H9 (cell line): ENCODE results near the gene ADAMTSL3. TPM values are rescaled to one million over a fixed set of nuclear protein-coding genes. Genes with fewer than 3 reads are reported as not detected.

Source experiments
- DNase-seq: peaks from one replicate; pipeline ENCODE4 v3.0.0-alpha.2; 2017
- H2AFZ ChIP-seq: one replicate; pipeline ENCODE4 v1.6.1; 2013; ENCODE audit warnings: mild to moderate bottlenecking, low read length, control low read depth, moderate library complexity
- H2AK5ac ChIP-seq: 2 replicates; pipeline ENCODE4 v1.6.1; 2013; ENCODE audit warnings: low read length, control low read depth, mixed read lengths; ENCODE audit not compliant: insufficient read length
- H2BK120ac ChIP-seq: one replicate; pipeline ENCODE4 v1.6.1; 2013; ENCODE audit warnings: low read depth, mild to moderate bottlenecking, low read length, control low read depth, inconsistent platforms; ENCODE audit not compliant: poor library complexity, severe bottlenecking
- H2BK12ac ChIP-seq: 2 replicates; pipeline ENCODE4 v1.6.1; 2013; ENCODE audit warnings: low read length, control low read depth, mixed read lengths, low read depth; ENCODE audit not compliant: insufficient read length
- H2BK15ac ChIP-seq: 2 replicates; pipeline ENCODE4 v1.6.1; 2013; ENCODE audit warnings: low read depth, low read length, control low read depth
- H2BK20ac ChIP-seq: one replicate; pipeline ENCODE4 v1.6.1; 2013; ENCODE audit warnings: low read depth, mild to moderate bottlenecking, low read length, control low read depth, inconsistent platforms; ENCODE audit not compliant: poor library complexity, severe bottlenecking
- H2BK5ac ChIP-seq: 2 replicates; pipeline ENCODE4 v1.6.1; 2013; ENCODE audit warnings: low read length, control low read depth, mixed read lengths; ENCODE audit not compliant: insufficient read length
- H3K14ac ChIP-seq: 2 replicates; pipeline ENCODE4 v1.6.1; 2013; ENCODE audit warnings: low read length, control low read depth; ENCODE audit not compliant: insufficient read depth
- H3K18ac ChIP-seq: 2 replicates; pipeline ENCODE4 v1.6.1; 2013; ENCODE audit warnings: low read depth, mild to moderate bottlenecking, mixed read lengths, low read length, control low read depth; ENCODE audit not compliant: insufficient read length
- H3K23ac ChIP-seq: 2 replicates; pipeline ENCODE4 v1.6.1; 2013; ENCODE audit warnings: low read length, control low read depth, mixed read lengths, low read depth; ENCODE audit not compliant: insufficient read length
- H3K23me2 ChIP-seq: 2 replicates; pipeline ENCODE4 v1.6.1; 2013; ENCODE audit warnings: low read depth, mild to moderate bottlenecking, mixed read lengths, low read length, control low read depth; ENCODE audit not compliant: insufficient read length, poor library complexity, severe bottlenecking
- H3K27ac ChIP-seq: 2 replicates; pipeline ENCODE4 v1.5.1; 2013; ENCODE audit warnings: low read length, control low read depth, mixed read lengths, low read depth; ENCODE audit not compliant: insufficient read length
- H3K27me3 ChIP-seq: 2 replicates; pipeline ENCODE4 v1.6.1; 2013; ENCODE audit warnings: low read length, control low read depth, inconsistent platforms; ENCODE audit not compliant: insufficient read depth
- H3K4ac ChIP-seq: 2 replicates; pipeline ENCODE4 v1.6.1; 2013; ENCODE audit warnings: low read depth, mild to moderate bottlenecking, control low read depth, inconsistent platforms, low read length, moderate library complexity
- H3K4me1 ChIP-seq: 2 replicates; pipeline ENCODE4 v1.6.1; 2013; ENCODE audit warnings: low read length, control low read depth, inconsistent platforms; ENCODE audit not compliant: insufficient read depth
- H3K4me2 ChIP-seq: 2 replicates; pipeline ENCODE4 v1.6.1; 2013; ENCODE audit warnings: low read length, control low read depth, mixed read lengths; ENCODE audit not compliant: insufficient read length, insufficient read depth
- H3K56ac ChIP-seq: 2 replicates; pipeline ENCODE4 v1.6.1; 2013; ENCODE audit warnings: low read depth, mild to moderate bottlenecking, mixed read lengths, low read length, control low read depth; ENCODE audit not compliant: insufficient read length
- H3K79me1 ChIP-seq: 2 replicates; pipeline ENCODE4 v1.6.1; 2013; ENCODE audit warnings: low read depth, mild to moderate bottlenecking, moderate library complexity, low read length, control low read depth, inconsistent platforms; ENCODE audit not compliant: insufficient read depth, poor library complexity, severe bottlenecking
- H3K79me2 ChIP-seq: 2 replicates; pipeline ENCODE4 v1.6.1; 2013; ENCODE audit warnings: low read length, control low read depth, inconsistent platforms; ENCODE audit not compliant: insufficient read depth
- H3K9ac ChIP-seq: 2 replicates; pipeline ENCODE4 v1.6.1; 2013; ENCODE audit warnings: low read length, control low read depth, mixed read lengths; ENCODE audit not compliant: insufficient read length; ENCODE audit errors: extremely low read depth
- H3K9me3 ChIP-seq: one replicate; pipeline ENCODE4 v1.6.1; 2013; ENCODE audit warnings: low read depth, low read length, inconsistent platforms; ENCODE audit not compliant: control insufficient read depth
- H3T11ph ChIP-seq: one replicate; pipeline ENCODE4 v1.6.1; 2013; ENCODE audit warnings: mild to moderate bottlenecking, low read length, control low read depth, inconsistent platforms
- H4K20me1 ChIP-seq: one replicate; pipeline ENCODE4 v1.6.1; 2013; ENCODE audit not compliant: control insufficient read depth, insufficient read length, insufficient read depth
- H4K5ac ChIP-seq: 2 replicates; pipeline ENCODE4 v1.6.1; 2013; ENCODE audit warnings: low read depth, mild to moderate bottlenecking, mixed read lengths, low read length, control low read depth; ENCODE audit not compliant: insufficient read length
- H4K8ac ChIP-seq: replicated peaks from 2 replicates; pipeline ENCODE4 v1.6.1; 2013; ENCODE audit warnings: low read length, control low read depth, mixed read lengths, low read depth; ENCODE audit not compliant: insufficient read length
- H4K91ac ChIP-seq: 2 replicates; pipeline ENCODE4 v1.6.1; 2013; ENCODE audit warnings: low read depth, mild to moderate bottlenecking, moderate library complexity, mixed read lengths, low read length, control low read depth; ENCODE audit not compliant: insufficient read length
- H3K27ac Mint-ChIP-seq, 3 experiments: 2 replicates in 2 of 3; 3 replicates in 1 of 3; pipeline ENCODE4 v1.8.0; 2020 to 2021; ENCODE audit warnings: mixed read lengths in 3 of 3, mild to moderate bottlenecking in 1 of 3, moderate library complexity in 1 of 3
- H3K27me3 Mint-ChIP-seq: 2 replicates; pipeline ENCODE4 v1.8.0; 2021; ENCODE audit warnings: low read depth, mild to moderate bottlenecking, moderate library complexity, mixed read lengths
- H3K36me3 Mint-ChIP-seq, 3 experiments: 2 replicates in 2 of 3; 3 replicates in 1 of 3; pipeline ENCODE4 v1.8.0; 2020 to 2021; ENCODE audit warnings: low read depth in 3 of 3, mixed read lengths in 3 of 3; ENCODE audit not compliant: insufficient read depth in 1 of 3
- H3K4me1 Mint-ChIP-seq, 2 experiments: 2 replicates each; pipeline ENCODE4 v1.8.0; 2020; ENCODE audit warnings: mixed read lengths in 2 of 2
- H3K4me3 Mint-ChIP-seq, 2 experiments: 2 replicates in 1 of 2; 3 replicates in 1 of 2; pipeline ENCODE4 v1.8.0; 2020 to 2021; ENCODE audit warnings: mild to moderate bottlenecking in 2 of 2, mixed read lengths in 2 of 2, moderate library complexity in 1 of 2
- H3K9me3 Mint-ChIP-seq, 2 experiments: 2 replicates in 1 of 2; 3 replicates in 1 of 2; pipeline ENCODE4 v1.8.0; 2020; ENCODE audit warnings: mild to moderate bottlenecking in 2 of 2, mixed read lengths in 2 of 2, moderate library complexity in 1 of 2
- CTCF ChIP-seq: fragments of 200-600 bp; sonication (generic); conservative IDR thresholded peaks from 3 replicates; pipeline ENCODE4 v1.8.0; 2021; ENCODE audit warnings: antibody characterized with exemption, mild to moderate bottlenecking
- WGBS: extraction: QIAGEN DNeasy Blood & Tissue Kit; methylation state at CpG from one replicate; pipeline ENCODE4 v1.1.7; 2013; ENCODE audit warnings: missing lambda C conversion rate, low lambda C conversion rate, mixed read lengths; ENCODE audit not compliant: insufficient read length; ENCODE audit errors: extremely low coverage; 5-methylcytosine and 5-hydroxymethylcytosine counted together
- total RNA-seq: library from RNA; stranded (reverse); gene quantifications from 2 replicates; pipeline ENCODE4 v1.2.1, GENCODE V29; 2021

ADAMTSL3 gene
- total RNA-seq, 1 experiment from 2014 or later = 0.39 TPM

GRCh38 chr15:83982748-83983147, 328.8 kb downstream of the ADAMTSL3 start:
- TF ChIP-seq CTCF = no peak
- no peak overlapping the region for H3K4me3 Mint-ChIP-seq
- H3K9me3 ChIP-seq = no peaks in the 10 kb centered on the region

More at GRCh38 chr15:83982748-83983147, 328.8 kb downstream of the ADAMTSL3 start:
- H3K4me2 ChIP-seq = no peak overlapping the region
- H3K79me1 ChIP-seq = no peaks in the 10 kb centered on the region
- no peaks in the 10 kb centered on the region for H3K79me2 ChIP-seq
- no peak overlapping the region for H3K27ac Mint-ChIP-seq
- H3K14ac ChIP-seq = no peak overlapping the region
- no peak overlapping the region for H2BK15ac ChIP-seq
- no CpG with 5 or more reads among the region's 6 CpGs for WGBS
- no peak overlapping the region for H3T11ph ChIP-seq
- H2BK12ac ChIP-seq = no peak overlapping the region
- H3K4ac ChIP-seq = no peak overlapping the region
- no peak overlapping the region for H3K56ac ChIP-seq
- H3K18ac ChIP-seq = no peak overlapping the region
- H3K9ac ChIP-seq = no peak overlapping the region
- no peak overlapping the region for H2BK120ac ChIP-seq
- no peaks in the 10 kb centered on the region for H3K27me3 ChIP-seq
- H2AFZ ChIP-seq = no peak overlapping the region
- H2BK20ac ChIP-seq = no peak overlapping the region
- H4K20me1 ChIP-seq = no peaks in the 10 kb centered on the region
- H4K91ac ChIP-seq = no peak overlapping the region
- no peak for DNase-seq
- no peaks in the 10 kb centered on the region; the same call in 1 of the 2 replicates for H3K4me1 ChIP-seq
- peaks cover 0 to 3% of the 10 kb centered on the region in 2 experiments; a peak in 1 of 4 replicates for H3K4me1 Mint-ChIP-seq
- H2BK5ac ChIP-seq = no peak overlapping the region
- peaks cover 5 to 10% of the 10 kb centered on the region in 2 experiments; a peak in 4 of 5 replicates for H3K9me3 Mint-ChIP-seq
- no peak overlapping the region for H3K23ac ChIP-seq
- no peak overlapping the region for H3K27ac ChIP-seq
- peaks cover 2% of the 10 kb centered on the region; the same call in 1 of the 2 replicates for H3K27me3 Mint-ChIP-seq
- H3K36me3 Mint-ChIP-seq = peaks cover 0 to 4% (median 2%) of the 10 kb centered on the region in 3 experiments; a peak in 2 of 7 replicates
- H2AK5ac ChIP-seq = no peak overlapping the region
- H3K23me2 ChIP-seq = no peaks in the 10 kb centered on the region
- H4K8ac ChIP-seq = no peak overlapping the region
- H4K5ac ChIP-seq = no peak overlapping the region
